Stimulated activated memory B cell treated with anti-CD40 and anti-IgM and Interleukin-4, amounts not matched to agents 10 μg/mL and 1 μg/mL and 100 μg/mL, for 72 hours (primary cell): ENCODE results near the gene MAP10.
A peak's percentile ranks its signal among the peaks of the same experiment; 100 is the strongest.

Source experiments
- ATAC-seq: fragments of 150-1000 bp; cut with Tn5 transposase; 2 replicates; pipeline ENCODE4 v1.10.0; 2021
- H3K27ac Mint-ChIP-seq: one replicate; pipeline ENCODE4 v1.8.0; 2022; ENCODE audit warnings: mild to moderate bottlenecking, mixed read lengths
- H3K27me3 Mint-ChIP-seq: one replicate; pipeline ENCODE4 v1.8.0; 2022; ENCODE audit warnings: mixed read lengths
- H3K36me3 Mint-ChIP-seq: one replicate; pipeline ENCODE4 v1.8.0; 2022; ENCODE audit warnings: mixed read lengths
- H3K4me1 Mint-ChIP-seq: one replicate; pipeline ENCODE4 v1.8.0; 2022; ENCODE audit warnings: mixed read lengths
- H3K4me3 Mint-ChIP-seq: one replicate; pipeline ENCODE4 v1.8.0; 2022; ENCODE audit warnings: mild to moderate bottlenecking, moderate library complexity, mixed read lengths
- H3K9me3 Mint-ChIP-seq: one replicate; pipeline ENCODE4 v1.8.0; 2022; ENCODE audit warnings: mixed read lengths

MAP10 gene

DNA sequence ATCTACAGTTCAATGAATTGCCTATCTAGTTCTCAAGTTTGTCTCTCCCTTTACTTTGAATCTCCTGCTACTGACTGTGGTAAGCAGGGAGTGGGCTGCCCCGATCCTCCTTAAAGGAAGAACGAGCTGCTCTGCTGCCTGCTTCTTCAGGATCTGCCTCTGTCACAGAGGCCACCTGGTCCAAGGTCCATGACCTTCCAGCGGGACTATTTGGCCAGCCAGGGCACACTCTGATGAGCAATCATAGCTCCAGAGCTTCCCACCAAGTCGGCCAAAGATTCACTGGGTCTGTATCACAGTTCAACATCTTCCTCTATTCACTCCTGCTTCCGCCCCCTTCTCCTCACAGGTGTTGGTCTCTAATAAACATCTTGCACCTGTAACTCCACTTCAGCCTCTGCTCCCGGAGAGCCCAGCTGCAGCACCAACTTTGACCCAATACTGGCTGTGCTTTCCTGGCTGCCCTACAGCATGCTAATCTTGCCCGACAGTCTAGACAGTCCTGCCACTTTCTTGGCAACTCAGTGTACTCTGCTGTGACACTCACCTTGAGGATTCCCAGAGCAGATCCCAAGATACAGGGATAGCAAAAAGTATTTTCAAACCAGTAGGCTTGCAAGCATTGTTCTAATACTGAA lies 16.9 kb upstream of the MAP10 start:
- no peaks in the 10 kb centered on the region for H3K4me1 Mint-ChIP-seq
- no peak for ATAC-seq
- no peak overlapping the region for H3K27ac Mint-ChIP-seq
- no peaks in the 10 kb centered on the region for H3K36me3 Mint-ChIP-seq
- no peaks in the 10 kb centered on the region for H3K9me3 Mint-ChIP-seq
- peaks cover 29% of the 10 kb centered on the region for H3K27me3 Mint-ChIP-seq
- H3K4me3 Mint-ChIP-seq = no peak overlapping the region

- no peak for ATAC-seq
- Mint-ChIP-seq H3K27me3 (peaks cover 37% of the 10 kb centered on the region), H3K27ac (no peak overlapping the region), H3K4me1 (no peaks in the 10 kb centered on the region), H3K4me3 (no peak overlapping the region), H3K36me3 (no peaks in the 10 kb centered on the region), H3K9me3 (no peaks in the 10 kb centered on the region)
Observed at GRCh38 chr1:232789651-232790050, 15.6 kb upstream of the MAP10 start.

DNA sequence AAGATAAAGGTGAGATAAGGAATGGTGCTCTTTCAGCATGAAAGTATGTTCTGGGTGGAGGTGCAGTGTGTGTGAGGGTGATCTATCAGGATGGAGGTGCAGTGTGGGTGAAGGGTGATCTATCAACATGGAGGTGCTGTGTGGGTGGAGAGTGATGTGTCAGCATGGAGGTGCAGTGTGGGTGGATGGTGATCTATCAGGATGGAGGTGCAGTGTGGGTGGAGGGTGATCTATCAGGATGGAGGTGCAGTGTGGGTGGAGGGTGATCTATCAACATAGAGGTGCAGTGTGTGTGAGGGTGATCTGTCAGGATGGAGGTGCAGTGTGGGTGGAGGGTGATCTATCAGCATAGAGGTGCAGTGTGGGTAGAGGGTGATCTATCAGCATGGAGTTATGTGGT lies 12.3 kb upstream of the MAP10 start:
- Mint-ChIP-seq H3K27ac (no peak overlapping the region), H3K4me3 (no peak overlapping the region), H3K27me3 (peaks cover 42% of the 10 kb centered on the region), H3K9me3 (no peaks in the 10 kb centered on the region), H3K36me3 (no peaks in the 10 kb centered on the region), H3K4me1 (no peaks in the 10 kb centered on the region)
- no peak for ATAC-seq

- Mint-ChIP-seq H3K4me3 (no peak overlapping the region), H3K27ac (no peak overlapping the region), H3K27me3 (peaks cover 33% of the 10 kb centered on the region), H3K36me3 (no peaks in the 10 kb centered on the region), H3K4me1 (no peaks in the 10 kb centered on the region), H3K9me3 (no peaks in the 10 kb centered on the region)
- ATAC-seq = no peak
Observed at GRCh38 chr1:232793944-232794343, 11.3 kb upstream of the MAP10 start.

- Mint-ChIP-seq H3K9me3 (no peaks in the 10 kb centered on the region), H3K36me3 (no peaks in the 10 kb centered on the region), H3K27me3 (peaks cover 41% of the 10 kb centered on the region), H3K27ac (no peak overlapping the region), H3K4me1 (no peaks in the 10 kb centered on the region), H3K4me3 (no peak overlapping the region)
- no peak for ATAC-seq
Observed at GRCh38 chr1:232795497-232796053, 9.6 kb upstream of the MAP10 start.

- ATAC-seq = no peak
- Mint-ChIP-seq H3K4me1 (no peaks in the 10 kb centered on the region), H3K36me3 (no peaks in the 10 kb centered on the region), H3K4me3 (no peak overlapping the region), H3K9me3 (no peaks in the 10 kb centered on the region), H3K27me3 (peaks cover 29% of the 10 kb centered on the region), H3K27ac (no peak overlapping the region)
Observed at GRCh38 chr1:232797856-232798510, 7.2 kb upstream of the MAP10 start.

GRCh38 chr1:232798920-232799319 lies 6.3 kb upstream of the MAP10 start:
- no peaks in the 10 kb centered on the region for H3K4me1 Mint-ChIP-seq
- ATAC-seq = no peak
- no peaks in the 10 kb centered on the region for H3K9me3 Mint-ChIP-seq
- peaks cover 28% of the 10 kb centered on the region for H3K27me3 Mint-ChIP-seq
- H3K27ac Mint-ChIP-seq = no peak overlapping the region
- peaks cover 4% of the 10 kb centered on the region for H3K36me3 Mint-ChIP-seq
- no peak overlapping the region for H3K4me3 Mint-ChIP-seq

DNA sequence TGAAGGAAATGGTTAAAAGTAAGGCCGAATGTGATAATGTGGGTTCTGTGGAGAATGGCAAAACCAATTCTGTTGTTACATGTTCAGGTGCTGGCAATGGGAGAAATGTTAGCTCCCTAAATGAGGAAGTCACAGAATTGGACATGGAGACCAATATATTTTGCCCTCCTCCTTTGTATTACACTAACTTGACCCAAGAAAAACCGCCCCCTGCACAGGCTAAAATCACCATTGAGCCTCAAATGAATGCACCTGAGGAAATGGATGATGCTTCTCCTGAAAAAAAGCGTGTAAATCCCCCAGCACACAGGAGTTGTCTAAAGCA lies 932 bp downstream of the MAP10 start:
- H3K27ac Mint-ChIP-seq = peak overlapping the region; percentile 93
- peaks cover 9% of the 10 kb centered on the region for H3K27me3 Mint-ChIP-seq
- H3K4me1 Mint-ChIP-seq = peaks cover 19% of the 10 kb centered on the region
- peaks cover 9% of the 10 kb centered on the region for H3K36me3 Mint-ChIP-seq
- ATAC-seq = no peak
- H3K9me3 Mint-ChIP-seq = peaks cover 2% of the 10 kb centered on the region
- peak overlapping the region; percentile 95 for H3K4me3 Mint-ChIP-seq

DNA sequence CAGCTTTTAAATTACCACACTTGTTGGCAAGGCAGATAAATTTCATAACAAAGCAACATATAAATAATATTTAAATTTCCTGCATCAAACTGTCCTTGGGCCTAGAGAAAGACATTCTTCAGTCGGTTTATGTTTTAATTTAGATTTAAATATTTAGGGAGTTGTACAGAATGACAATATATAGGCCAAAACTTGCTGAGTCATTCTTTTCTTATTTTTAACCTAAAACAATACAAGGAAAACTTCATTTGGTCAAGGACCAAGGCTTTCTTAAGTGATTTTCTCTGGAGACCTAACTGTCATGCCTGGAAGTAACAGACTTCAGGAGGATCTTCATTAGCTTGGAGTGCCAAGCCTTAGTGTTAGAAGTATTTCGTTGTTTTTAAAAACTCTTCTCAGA lies 5.6 kb downstream of the MAP10 start:
- Mint-ChIP-seq H3K4me1 (peaks cover 6% of the 10 kb centered on the region), H3K27ac (no peak overlapping the region), H3K36me3 (no peaks in the 10 kb centered on the region), H3K9me3 (peaks cover 6% of the 10 kb centered on the region), H3K27me3 (no peaks in the 10 kb centered on the region), H3K4me3 (no peak overlapping the region)
- ATAC-seq = no peak

- H3K27me3 Mint-ChIP-seq = no peaks in the 10 kb centered on the region
- H3K9me3 Mint-ChIP-seq = peaks cover 6% of the 10 kb centered on the region
- no peaks in the 10 kb centered on the region for H3K36me3 Mint-ChIP-seq
- no peaks in the 10 kb centered on the region for H3K4me1 Mint-ChIP-seq
- no peak overlapping the region for H3K4me3 Mint-ChIP-seq
- H3K27ac Mint-ChIP-seq = no peak overlapping the region
- ATAC-seq = no peak
Observed at GRCh38 chr1:232812560-232812959, 7.3 kb downstream of the MAP10 start.

GRCh38 chr1:232813097-232813496 lies 7.9 kb downstream of the MAP10 start:
- Mint-ChIP-seq H3K4me3 (no peak overlapping the region), H3K27ac (no peak overlapping the region), H3K9me3 (peaks cover 6% of the 10 kb centered on the region), H3K4me1 (no peaks in the 10 kb centered on the region), H3K36me3 (no peaks in the 10 kb centered on the region), H3K27me3 (no peaks in the 10 kb centered on the region)
- ATAC-seq = no peak

- Mint-ChIP-seq H3K36me3 (no peaks in the 10 kb centered on the region), H3K27me3 (no peaks in the 10 kb centered on the region), H3K4me1 (no peaks in the 10 kb centered on the region), H3K27ac (no peak overlapping the region), H3K4me3 (no peak overlapping the region), H3K9me3 (peaks cover 6% of the 10 kb centered on the region)
- ATAC-seq = no peak
Observed at GRCh38 chr1:232813760-232814159, 8.5 kb downstream of the MAP10 start.

DNA sequence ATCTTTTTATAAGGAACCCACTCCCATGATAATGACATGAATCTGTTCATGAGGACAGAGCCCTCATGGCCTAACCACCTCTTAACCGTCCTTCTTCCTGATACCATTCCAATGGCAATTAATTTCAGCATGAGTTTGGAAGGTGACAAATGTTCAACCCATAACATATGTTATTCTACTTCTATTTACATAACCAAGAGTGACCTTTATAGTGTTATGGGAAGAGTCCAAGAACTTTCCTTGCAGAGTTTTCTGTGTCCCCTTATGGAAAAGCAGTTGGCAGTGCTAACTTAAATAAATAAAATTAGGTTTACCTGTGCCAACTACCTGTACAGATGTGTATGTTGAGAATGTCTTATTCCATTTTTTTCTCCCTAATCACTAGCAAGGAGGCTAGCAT lies 11.1 kb downstream of the MAP10 start:
- H3K4me3 Mint-ChIP-seq = no peak overlapping the region
- peaks cover 8% of the 10 kb centered on the region for H3K9me3 Mint-ChIP-seq
- ATAC-seq = no peak
- no peak overlapping the region for H3K27ac Mint-ChIP-seq
- no peaks in the 10 kb centered on the region for H3K36me3 Mint-ChIP-seq
- peaks cover 14% of the 10 kb centered on the region for H3K27me3 Mint-ChIP-seq
- H3K4me1 Mint-ChIP-seq = no peaks in the 10 kb centered on the region

- Mint-ChIP-seq H3K27ac (no peak overlapping the region), H3K9me3 (peaks cover 7% of the 10 kb centered on the region)
Observed at GRCh38 chr1:232818040-232818439, 12.8 kb downstream of the MAP10 start.

DNA sequence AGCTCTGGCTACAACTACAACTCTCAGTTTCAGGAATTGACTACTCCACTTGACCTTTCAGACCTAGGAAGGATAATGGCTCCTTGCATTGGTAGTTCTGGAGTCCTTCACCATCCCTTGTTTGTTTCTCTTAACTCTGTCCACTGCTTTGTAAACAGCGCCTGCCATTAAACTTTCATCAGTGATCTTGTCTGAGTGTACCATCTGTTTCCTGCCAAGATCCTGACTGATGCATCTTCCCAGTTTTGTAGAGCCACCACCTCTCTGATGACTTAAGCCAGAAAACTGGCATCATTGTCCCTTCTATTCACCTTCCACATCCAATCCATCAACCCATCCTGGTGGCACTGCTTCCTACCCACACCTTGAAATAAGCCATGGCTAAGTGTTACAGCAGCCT lies 15.2 kb downstream of the MAP10 start:
- peaks cover 4% of the 10 kb centered on the region for H3K9me3 Mint-ChIP-seq

More at GRCh38 chr1:232818040-232818439, 12.8 kb downstream of the MAP10 start:
- Mint-ChIP-seq H3K4me3 (no peak overlapping the region), H3K27me3 (peaks cover 16% of the 10 kb centered on the region), H3K36me3 (no peaks in the 10 kb centered on the region), H3K4me1 (no peaks in the 10 kb centered on the region)
- no peak for ATAC-seq

GRCh38 chr1:232822530-232822929 lies 17.3 kb downstream of the MAP10 start:
- H3K36me3 Mint-ChIP-seq = no peaks in the 10 kb centered on the region
- H3K4me1 Mint-ChIP-seq = no peaks in the 10 kb centered on the region
- no peak overlapping the region for H3K27ac Mint-ChIP-seq
- no peak overlapping the region for H3K4me3 Mint-ChIP-seq
- peaks cover 5% of the 10 kb centered on the region for H3K9me3 Mint-ChIP-seq
- peaks cover 20% of the 10 kb centered on the region for H3K27me3 Mint-ChIP-seq
- no peak for ATAC-seq

More for the DNA sequence above, 15.2 kb downstream of the MAP10 start:
- H3K27ac Mint-ChIP-seq = no peak overlapping the region
- no peak overlapping the region for H3K4me3 Mint-ChIP-seq
- no peaks in the 10 kb centered on the region for H3K36me3 Mint-ChIP-seq
- no peaks in the 10 kb centered on the region for H3K4me1 Mint-ChIP-seq
- peaks cover 16% of the 10 kb centered on the region for H3K27me3 Mint-ChIP-seq
- ATAC-seq = no peak
